ENCODE data around the gene TMEM150B. TPM values are rescaled to one million over a fixed set of nuclear protein-coding genes. Genes with fewer than 3 reads are reported as not detected.

The TMEM150B gene
- total and polyA plus RNA-seq, 9 of the 15 experiments (the other 6 are each of a cell fraction or from before 2014, with no cell fraction given) = 0.47 to 1.3 (median 0.74) TPM; not detected in 2

DNA sequence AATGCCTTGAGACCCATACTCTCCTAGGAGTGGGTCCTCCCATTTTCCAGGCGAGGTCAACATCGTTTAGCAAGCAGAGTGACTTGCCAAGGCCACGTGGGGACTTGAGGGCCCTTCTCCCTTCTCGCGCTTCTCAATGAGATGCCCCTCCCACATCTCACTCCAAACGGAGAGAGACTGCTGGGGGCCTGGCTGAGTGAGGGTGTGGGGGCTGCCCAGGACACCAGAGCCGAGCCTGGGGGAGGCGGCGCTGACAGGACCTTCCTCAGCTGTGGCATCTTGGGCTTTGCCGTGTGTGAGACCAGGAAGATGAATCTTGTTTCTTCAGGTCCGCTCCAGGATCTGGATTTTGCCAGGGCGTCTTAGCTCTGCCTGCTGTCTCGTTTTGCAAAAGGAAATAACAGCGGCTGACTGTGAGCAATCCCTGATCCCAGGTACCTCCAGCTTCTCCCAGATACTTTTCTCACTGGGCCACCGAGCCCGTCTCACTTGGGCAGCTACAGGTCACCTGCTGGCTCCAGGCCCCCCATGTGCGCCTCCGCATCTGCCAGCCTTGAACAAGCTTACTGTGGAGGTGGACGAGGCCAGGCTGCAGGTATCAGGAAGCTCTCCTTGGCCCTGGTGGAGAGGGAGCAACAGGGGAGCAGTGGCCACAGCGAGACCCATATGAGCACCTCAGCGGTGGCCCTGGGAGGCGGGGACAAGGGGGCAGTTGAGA lies 23.3 kb upstream of the TMEM150B start:
- peaks cover 5% of the 10 kb centered on the region for H3K9me1 ChIP-seq (ENCODE audit: control insufficient read depth, insufficient read depth, low read length)
- peak overlapping the region in 1 of 2 experiments; percentile 71; a peak in 2 of 4 replicates for H3K9ac ChIP-seq (ENCODE audit: insufficient read depth in 1 of 2, low read depth in 2 of 2, low read length in 2 of 2)
- WGBS (ENCODE audit: insufficient coverage, low coverage, missing lambda C conversion rate) = 70% methylated on average over 22 of the region's 22 CpGs
- H3K4me1 ChIP-seq (replicated peaks in 1 of 2; ENCODE audit: control insufficient read depth in 2 of 2, insufficient read depth in 2 of 2, low read length in 2 of 2) = peaks cover 2 to 73% of the 10 kb centered on the region in 2 experiments; a peak in 3 of 5 replicates
- ATAC-seq (no peak; the same call in 2 of the 3 replicates), DNase-seq (ENCODE audit: extremely low read depth in 1 of 4, low spot score in 3 of 4) (no peak), FAIRE-seq (no peak)
- H2AFZ ChIP-seq (ENCODE audit: low read depth, low read length) = no peak overlapping the region
- H3K27me3 ChIP-seq (ENCODE audit: control insufficient read depth in 2 of 2, insufficient read depth in 2 of 2, low read length in 2 of 2) = no peaks in the 10 kb centered on the region
- no TSS peak for BruUV-seq (replicated peaks)
- intact Hi-C loops (cut with micrococcal nuclease) = no loop called here
- H3K27ac ChIP-seq (ENCODE audit: extremely low read depth, low read depth, low read length) = no peak overlapping the region
- peaks cover 4% of the 10 kb centered on the region for H4K20me1 ChIP-seq (replicated peaks; ENCODE audit: control insufficient read depth, insufficient read depth, low read length)
- in situ Hi-C loops (cut with MboI) = no loop called here
- no peak overlapping the region for H3K4me2 ChIP-seq (ENCODE audit: insufficient read depth, low read length)
- H3K4me3 ChIP-seq = no peak overlapping the region
- H3K9me3 ChIP-seq (replicated peaks; ENCODE audit: control insufficient read depth, insufficient read depth, low read depth, low read length) = no peaks in the 10 kb centered on the region
- H3K79me2 ChIP-seq (ENCODE audit: control insufficient read depth, insufficient read depth, low read length) = no peaks in the 10 kb centered on the region
- CTCF ChIA-PET (ENCODE audit: low intra/inter-chr PET ratio) = no interaction called here
- POLR2A ChIA-PET = interaction anchor here (0.7 to 2.1 kb wide), 11 partner anchors 7 to 74 kb away, joined by 3 to 14 read pairs (median 4); partner anchors contain the start of gene KMT5C
- H3K36me3 ChIP-seq (ENCODE audit: control insufficient read depth, insufficient read depth, low read length) = peaks cover 47% of the 10 kb centered on the region; the same call in 2 of the 3 replicates
- TF ChIP-seq TSC22D4 (tag; IDR thresholded peaks at IDR 0.05) (no peak), ZNF134 (CRISPR knock-in tag; conservative IDR thresholded peaks at IDR 0.05) (no peak), ZNF830 (CRISPR knock-in tag; IDR thresholded peaks at IDR 0.05) (no peak), POLR2A (conservative IDR thresholded peaks at IDR 0.05) (peak; percentile 48; the same call in 1 of the 2 replicates), PHF8 (IDR thresholded peaks at IDR 0.05; ENCODE audit: borderline replicate concordance, low read length) (no peak), MED1 (CRISPR knock-in tag; IDR thresholded peaks at IDR 0.05; ENCODE audit: borderline replicate concordance) (no peak), FOXA3 (CRISPR knock-in tag; conservative IDR thresholded peaks at IDR 0.05 in 1 of 2, IDR thresholded peaks at IDR 0.05 in 1 of 2) (no peak), BRD9 (IDR thresholded peaks at IDR 0.05; ENCODE audit: low read depth, partially characterized antibody) (no peak), RBFOX2 (IDR thresholded peaks at IDR 0.05; ENCODE audit: low read depth, low read length) (peak; percentile 43), PPARD (CRISPR knock-in tag; IDR thresholded peaks at IDR 0.05) (no peak), ZNF444 (CRISPR knock-in tag; IDR thresholded peaks at IDR 0.05) (no peak), ZNF282 (CRISPR knock-in tag; IDR thresholded peaks at IDR 0.05) (no peak), POU5F1 (IDR thresholded peaks at IDR 0.05; ENCODE audit: borderline replicate concordance, low read depth, low read length, partially characterized antibody) (no peak), NFE2L1 (tag; IDR thresholded peaks at IDR 0.05; ENCODE audit: borderline replicate concordance, low read depth) (no peak)
- TF ChIP-seq, protein P1, sequence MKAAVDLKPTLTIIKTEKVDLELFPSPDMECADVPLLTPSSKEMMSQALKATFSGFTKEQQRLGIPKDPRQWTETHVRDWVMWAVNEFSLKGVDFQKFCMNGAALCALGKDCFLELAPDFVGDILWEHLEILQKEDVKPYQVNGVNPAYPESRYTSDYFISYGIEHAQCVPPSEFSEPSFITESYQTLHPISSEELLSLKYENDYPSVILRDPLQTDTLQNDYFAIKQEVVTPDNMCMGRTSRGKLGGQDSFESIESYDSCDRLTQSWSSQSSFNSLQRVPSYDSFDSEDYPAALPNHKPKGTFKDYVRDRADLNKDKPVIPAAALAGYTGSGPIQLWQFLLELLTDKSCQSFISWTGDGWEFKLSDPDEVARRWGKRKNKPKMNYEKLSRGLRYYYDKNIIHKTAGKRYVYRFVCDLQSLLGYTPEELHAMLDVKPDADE (conservative IDR thresholded peaks at IDR 0.05; ENCODE audit: control insufficient read depth, low read depth, low read length) = no peak
- TF ChIP-seq, protein P2, sequence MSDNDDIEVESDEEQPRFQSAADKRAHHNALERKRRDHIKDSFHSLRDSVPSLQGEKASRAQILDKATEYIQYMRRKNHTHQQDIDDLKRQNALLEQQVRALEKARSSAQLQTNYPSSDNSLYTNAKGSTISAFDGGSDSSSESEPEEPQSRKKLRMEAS (CRISPR knock-in tag; IDR thresholded peaks at IDR 0.05) = peak; percentile 26; the same call in 1 of the 2 replicates
- TF ChIP-seq, protein P3, sequence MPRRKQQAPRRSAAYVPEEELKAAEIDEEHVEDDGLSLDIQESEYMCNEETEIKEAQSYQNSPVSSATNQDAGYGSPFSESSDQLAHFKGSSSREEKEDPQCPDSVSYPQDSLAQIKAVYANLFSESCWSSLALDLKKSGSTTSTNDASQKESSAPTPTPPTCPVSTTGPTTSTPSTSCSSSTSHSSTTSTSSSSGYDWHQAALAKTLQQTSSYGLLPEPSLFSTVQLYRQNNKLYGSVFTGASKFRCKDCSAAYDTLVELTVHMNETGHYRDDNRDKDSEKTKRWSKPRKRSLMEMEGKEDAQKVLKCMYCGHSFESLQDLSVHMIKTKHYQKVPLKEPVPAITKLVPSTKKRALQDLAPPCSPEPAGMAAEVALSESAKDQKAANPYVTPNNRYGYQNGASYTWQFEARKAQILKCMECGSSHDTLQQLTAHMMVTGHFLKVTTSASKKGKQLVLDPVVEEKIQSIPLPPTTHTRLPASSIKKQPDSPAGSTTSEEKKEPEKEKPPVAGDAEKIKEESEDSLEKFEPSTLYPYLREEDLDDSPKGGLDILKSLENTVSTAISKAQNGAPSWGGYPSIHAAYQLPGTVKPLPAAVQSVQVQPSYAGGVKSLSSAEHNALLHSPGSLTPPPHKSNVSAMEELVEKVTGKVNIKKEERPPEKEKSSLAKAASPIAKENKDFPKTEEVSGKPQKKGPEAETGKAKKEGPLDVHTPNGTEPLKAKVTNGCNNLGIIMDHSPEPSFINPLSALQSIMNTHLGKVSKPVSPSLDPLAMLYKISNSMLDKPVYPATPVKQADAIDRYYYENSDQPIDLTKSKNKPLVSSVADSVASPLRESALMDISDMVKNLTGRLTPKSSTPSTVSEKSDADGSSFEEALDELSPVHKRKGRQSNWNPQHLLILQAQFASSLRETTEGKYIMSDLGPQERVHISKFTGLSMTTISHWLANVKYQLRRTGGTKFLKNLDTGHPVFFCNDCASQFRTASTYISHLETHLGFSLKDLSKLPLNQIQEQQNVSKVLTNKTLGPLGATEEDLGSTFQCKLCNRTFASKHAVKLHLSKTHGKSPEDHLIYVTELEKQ (CRISPR knock-in tag; IDR thresholded peaks at IDR 0.05) = no peak

Measured in K562 (cell line).